Measurements from ENCODE around the gene EPM2AIP1.
"Not testable (repeated sequence)": the region's sequence is repeated elsewhere in the genome, so short reads cannot be mapped to it uniquely, and the experiment has no call there.

Gene EPM2AIP1
- 149 to 243 reads per million in 2 donors for total RNA-seq

DNA sequence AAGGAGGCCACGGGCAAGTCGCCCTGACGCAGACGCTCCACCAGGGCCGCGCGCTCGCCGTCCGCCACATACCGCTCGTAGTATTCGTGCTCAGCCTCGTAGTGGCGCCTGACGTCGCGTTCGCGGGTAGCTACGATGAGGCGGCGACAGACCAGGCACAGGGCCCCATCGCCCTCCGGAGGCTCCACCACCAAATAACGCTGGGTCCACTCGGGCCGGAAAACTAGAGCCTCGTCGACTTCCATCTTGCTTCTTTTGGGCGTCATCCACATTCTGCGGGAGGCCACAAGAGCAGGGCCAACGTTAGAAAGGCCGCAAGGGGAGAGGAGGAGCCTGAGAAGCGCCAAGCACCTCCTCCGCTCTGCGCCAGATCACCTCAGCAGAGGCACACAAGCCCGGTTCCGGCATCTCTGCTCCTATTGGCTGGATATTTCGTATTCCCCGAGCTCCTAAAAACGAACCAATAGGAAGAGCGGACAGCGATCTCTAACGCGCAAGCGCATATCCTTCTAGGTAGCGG lies at the start of gene EPM2AIP1:
TSS of gene EPM2AIP1 (minus strand) at position 326 of the 520 bp plus-strand sequence. CDS start at position 272, 54 bp downstream.
- DNase-seq = peak in 3 of 5 experiments; percentile 77 to 100 (median 97)

DNA sequence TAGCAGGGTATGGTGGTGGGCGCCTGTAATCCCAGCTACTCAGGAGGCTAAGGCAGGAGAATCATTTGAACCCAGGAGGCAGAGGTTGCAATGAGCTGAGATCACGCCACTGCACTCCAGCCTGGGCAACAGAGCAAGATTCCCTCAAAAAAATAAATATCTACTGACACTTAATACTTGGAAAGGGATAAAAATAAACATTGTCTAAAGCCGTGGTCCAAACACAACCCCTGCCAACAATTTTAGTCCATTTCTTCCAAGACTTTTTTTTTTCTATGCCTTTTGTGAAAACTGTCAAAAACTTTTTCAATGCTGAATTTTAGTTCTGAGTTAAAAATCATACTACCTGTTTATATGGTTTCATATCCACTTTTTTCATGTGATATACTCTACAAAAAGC lies 49.8 kb upstream of the EPM2AIP1 start:
- not testable (repeated sequence) for DNase-seq

DNA sequence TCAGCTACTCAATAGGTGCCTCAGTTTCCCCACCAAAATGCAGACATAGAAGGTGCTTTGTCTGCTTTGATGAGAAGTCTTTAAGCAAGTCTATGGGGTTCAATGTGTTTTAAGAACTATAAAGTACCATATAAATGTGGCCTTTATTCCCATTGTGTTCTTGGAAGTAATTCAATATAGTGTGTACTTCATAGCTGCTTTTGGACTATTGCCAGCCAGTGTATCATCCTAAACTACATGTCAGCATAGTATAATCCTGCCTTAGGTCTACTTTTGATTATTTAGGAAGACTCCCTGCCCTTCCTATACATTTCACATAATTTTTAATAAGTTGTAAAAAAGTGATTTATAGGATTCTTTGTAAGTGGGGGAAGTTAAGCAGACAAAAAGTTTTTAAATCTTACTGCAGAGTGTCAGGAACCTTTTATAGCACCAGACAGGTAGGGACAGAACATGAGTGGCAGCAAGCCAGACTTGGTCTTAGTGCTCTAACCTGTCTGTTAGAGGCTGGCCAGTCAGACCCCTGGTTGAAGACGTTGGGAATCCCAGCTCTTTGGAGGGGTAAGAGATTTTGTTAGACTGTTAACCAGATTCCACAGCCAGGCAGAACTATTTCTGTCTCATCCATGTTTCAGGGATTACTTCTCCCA lies 48.7 kb upstream of the EPM2AIP1 start:
- no peak for DNase-seq

DNA sequence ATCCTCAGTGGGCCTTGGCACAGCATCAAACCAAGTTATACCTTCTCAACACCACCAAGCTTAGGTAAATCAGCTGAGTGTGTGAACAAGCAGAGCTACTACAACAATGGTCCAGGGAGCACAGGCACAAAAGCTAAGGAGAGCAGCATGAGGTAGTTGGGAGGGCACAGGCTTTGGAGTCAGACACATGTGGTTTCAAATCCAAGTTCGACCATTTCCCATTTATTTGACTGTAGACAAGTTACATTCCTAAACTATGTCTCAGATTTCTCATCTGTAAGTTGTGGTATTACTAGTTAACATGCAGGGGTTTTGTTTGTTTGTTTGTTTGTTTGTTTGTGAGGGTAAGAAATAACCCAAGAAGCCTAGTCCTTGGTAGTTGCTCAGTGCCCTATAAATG lies 47.3 kb upstream of the EPM2AIP1 start:
- DNase-seq = no peak

DNA sequence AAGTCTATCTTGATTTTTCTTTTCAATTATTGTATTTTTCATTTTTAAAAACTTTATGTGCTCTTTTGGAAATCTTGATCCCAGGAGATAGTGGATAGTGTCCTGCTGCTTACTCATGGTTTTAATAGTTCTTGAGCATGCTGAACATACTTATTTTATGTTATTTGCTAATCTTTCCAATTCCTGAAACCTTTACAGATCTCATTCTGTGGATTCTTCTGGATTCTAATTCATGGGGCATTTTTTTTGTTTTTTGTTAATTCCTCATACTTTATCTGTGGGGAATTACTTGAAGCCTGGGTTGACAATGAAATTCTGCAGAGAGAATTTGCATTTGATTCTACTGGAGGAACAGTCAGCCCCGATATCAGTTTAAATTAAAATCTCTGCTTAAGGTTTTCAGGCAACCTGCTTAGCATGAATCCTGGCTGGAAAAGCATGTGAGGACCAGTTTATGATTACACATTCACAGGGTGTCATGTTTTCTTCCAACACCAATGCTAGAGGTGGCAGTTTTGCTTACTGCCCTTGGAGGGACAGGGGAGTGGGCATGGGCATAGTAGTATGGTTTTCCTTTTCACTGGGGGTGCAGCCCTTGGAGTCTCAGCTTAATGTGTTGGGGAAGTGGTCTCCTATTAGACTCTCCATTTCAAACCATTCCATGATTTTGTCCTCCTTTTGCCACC lies 46.4 kb upstream of the EPM2AIP1 start:
- no peak for DNase-seq

DNA sequence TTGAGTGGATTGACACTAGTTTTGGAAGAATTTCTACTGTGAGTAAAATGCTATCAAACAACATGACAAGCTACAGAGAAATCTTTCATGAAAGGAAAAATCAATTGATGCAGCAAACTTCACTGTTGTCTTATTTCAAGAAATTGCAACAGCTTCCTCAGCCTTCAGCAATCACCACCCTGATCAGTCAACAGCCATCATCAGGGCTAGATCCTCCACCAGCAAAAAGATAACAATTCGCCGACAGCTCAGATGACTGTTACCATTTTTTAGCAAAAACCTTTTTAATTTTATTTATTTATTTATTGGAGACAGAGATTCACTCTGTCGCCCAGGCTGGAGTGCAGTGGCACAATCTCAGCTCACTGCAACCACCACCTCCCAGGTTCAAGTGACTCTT lies 44.4 kb upstream of the EPM2AIP1 start:
- no peak for DNase-seq

DNA sequence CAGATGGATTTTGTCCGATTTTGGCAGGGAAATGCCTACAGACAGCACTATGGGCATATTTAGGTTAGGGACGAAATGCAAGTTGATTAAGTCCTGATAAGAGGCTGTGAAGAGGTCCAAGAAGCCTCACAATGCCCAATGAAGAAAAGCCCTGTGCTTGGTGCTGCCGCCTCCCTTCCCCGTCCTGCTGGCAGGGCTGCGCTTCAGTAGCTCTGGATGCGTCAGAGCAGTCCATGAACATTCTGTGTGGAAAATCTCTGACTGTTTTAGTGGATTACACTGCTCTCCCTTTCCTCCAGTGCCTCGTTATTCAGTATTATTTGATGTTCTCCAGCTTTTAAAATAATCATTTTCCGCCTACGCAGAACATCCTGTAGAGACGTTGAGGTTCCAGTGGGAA lies 40.0 kb upstream of the EPM2AIP1 start:
- DNase-seq = no peak

DNA sequence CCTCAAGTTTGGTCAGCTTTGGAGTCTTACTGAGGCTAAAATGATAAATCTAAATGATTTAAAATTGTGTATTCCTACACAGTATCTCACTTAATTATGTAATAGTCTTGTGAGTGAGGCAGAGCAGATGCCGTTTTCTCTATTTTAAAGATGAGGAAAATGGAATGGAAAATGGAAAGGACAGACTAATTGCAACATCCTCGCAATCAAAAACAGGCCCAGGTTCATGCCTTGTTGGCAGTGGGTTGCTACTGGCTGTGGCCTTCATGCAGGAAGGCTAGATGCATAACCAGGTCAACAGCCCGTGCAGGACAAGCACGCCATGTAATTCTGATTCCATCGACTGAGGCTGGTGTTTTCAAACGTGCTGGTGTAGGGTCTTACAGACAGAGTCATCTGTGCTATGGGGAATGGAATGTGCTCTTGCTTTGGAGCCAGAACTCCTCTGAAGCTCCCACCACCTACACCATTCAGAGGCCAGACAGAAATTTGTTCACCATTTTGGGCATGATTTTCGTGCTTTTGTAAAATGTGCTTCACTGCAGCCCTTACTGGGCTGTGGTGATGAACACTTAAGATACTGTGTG lies 38.3 kb upstream of the EPM2AIP1 start:
- no peak for DNase-seq

DNA sequence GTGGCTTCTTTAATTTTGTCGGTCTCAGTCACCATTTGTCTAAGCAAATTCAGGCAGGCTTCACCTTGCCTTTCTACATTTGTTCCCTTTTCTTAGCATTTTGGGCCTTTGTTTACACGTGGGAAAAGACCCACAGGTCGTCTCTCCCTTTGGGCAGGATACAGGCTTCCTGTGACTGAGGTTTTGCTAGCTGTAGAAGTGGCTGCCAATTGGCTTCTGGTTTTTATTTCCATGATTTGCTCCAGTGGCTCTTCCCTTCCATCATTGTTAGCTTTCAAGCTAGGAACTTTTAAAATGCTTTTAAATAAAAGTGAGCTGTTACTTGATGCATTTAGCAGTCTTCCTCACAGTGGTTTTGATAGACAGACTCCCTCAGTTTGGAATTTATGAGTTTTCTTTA lies 37.7 kb upstream of the EPM2AIP1 start:
- no peak for DNase-seq

DNA sequence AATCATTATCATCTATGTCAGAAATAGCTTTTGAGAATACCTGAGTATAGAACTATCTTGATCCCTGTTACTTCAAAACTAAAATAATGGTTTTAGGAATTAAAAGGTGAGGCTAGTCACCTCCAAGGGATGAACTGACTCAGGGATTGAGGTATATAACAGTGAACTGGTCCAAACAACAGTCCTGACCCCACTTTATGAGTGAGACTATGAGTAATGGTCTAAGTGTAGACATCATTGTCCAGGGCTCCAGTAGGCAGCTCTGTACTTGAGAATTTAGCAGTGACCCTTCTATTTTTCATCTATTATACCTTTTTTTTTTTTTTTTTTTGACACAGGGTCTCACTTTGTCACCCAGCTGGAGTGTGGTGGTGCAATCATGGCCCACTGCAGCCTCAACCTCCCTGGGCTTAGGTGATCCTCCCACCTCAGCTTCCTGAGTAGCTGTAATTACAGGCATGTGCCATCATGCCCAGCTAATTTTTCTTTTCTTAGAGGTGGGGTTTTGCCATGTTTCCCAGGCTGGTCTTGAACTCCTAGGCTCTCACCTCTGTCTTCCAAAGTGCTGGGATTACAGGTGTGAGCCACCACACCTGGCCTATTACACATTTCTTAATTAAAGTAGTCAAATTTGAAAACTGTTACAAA lies 36.7 kb upstream of the EPM2AIP1 start:
- no peak for DNase-seq

DNA sequence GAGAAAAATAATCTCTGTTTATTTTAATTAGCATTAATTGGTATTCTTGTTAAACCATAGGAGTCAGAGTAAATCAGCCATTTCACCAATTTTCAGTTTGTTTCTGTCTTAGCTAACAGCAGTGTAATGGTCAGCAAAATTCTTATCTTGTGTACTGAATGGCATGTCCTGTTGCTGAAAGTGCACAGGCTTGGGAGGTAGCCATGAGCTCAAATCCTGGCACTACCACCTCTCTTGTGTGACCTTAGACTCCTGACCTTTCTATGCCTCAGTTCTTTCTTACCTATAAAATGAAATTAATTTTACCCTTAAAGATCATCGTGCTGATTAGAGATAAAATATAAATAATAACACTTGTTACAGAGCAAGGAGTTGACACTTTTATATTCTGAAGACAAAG lies 36.2 kb upstream of the EPM2AIP1 start:
- no peak for DNase-seq

DNA sequence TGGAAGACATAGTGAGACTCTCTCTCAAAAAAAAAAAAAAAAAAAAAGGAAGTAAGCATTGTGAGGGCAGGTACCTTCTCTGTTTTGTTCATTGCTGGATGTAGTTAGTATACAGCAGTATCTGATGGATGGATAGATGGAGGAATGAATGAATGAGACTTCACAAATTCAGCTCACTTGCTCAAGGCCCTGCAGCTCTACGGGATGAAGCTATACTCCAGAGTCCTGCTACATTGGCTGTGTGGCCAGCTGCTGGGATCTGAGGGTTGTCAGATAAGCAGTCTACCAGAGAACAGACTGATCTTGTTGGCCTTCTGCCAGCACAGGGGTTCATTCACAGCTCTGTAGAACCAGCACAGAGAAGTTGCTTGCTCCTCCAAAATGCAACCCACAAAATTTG lies 35.4 kb upstream of the EPM2AIP1 start:
- no peak for DNase-seq

DNA sequence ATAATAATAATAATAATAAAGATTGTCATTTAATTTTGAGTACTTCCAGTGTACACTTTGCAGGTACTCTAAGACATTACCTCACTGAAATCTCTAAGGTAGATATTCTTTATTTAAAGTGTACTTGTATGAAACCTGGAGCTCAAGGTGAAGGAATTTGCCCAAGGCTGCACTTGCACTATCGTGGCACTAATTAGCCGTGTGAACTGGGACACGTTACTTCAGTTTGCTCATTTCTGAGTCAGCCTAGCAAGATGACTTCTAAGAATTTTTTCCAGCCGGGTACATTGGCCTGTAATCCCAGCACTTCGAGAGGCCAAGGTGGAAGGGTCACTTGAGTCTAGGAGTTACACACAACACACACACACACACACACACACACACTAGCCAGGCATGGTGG lies 33.9 kb upstream of the EPM2AIP1 start:
- no peak for DNase-seq

DNA sequence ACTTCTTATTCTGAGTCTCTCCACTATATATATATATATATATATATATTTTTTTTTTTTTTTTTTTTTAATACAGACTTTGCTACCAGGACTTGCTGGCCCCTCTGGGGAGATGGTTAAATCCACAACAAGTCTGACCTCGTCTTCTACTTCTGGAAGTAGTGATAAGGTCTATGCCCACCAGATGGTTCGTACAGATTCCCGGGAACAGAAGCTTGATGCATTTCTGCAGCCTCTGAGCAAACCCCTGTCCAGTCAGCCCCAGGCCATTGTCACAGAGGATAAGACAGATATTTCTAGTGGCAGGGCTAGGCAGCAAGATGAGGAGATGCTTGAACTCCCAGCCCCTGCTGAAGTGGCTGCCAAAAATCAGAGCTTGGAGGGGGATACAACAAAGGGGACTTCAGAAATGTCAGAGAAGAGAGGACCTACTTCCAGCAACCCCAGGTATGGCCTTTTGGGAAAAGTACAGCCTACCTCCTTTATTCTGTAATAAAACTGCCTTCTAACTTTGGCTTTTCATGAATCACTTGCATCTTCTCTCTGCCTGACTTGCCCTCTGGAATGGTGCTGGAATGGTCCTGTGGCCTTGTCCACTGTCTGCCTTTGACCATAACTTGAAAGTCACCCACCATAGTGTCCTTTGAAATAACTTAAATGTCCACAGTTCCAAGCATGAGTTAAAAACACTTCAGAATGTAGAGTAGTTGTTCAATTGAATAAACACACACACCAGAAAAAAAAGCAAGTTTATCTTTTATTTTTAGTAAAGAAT lies 32.8 kb upstream of the EPM2AIP1 start:
- DNase-seq = no peak

DNA sequence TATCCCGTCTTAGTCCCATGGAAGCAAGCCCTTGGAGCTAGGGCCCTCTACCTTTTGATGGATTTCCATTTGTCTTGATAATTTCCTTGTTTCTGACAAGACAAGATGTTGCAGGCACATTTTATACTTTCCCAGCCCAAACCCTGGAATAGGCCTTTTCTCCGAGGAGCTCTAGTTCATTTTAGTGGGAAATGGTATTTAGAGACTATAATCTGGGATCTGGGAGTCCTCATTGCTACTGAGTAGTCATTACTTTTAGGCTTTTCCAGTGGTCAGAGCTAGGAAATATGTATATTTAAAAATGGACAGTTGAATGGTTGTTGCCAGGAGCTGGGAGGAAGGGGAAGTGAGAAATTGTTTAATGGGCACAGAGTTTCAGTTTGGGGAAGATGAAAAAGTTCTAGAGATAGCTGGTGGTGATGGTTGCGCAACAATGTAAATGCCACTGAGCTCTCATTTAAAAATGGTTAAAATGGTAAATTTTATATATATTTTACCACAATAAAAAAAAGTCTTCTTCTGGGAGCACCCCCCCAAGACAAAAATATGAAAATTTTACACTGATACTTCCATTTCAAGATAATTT lies 32.0 kb upstream of the EPM2AIP1 start:
- DNase-seq = peak in 1 of 5 experiments; percentile 4

DNA sequence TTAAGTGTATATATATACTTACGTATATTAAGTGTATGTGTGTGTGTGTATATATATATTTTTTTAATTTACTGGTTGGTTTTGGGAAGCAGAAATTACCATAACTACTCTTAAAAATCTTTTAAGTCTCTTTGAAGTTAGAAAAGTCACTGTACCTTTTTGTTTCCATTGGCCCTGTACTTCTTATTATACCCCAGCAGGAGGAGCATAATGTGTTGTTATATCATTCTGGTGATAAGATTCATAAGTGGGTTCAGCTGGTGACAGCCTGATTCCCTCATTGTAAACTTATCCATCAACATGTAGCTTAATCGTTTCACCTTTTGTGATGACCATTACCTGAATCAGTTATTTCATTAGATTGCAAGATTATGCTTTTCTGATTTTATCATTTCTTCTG lies 31.2 kb upstream of the EPM2AIP1 start:
- DNase-seq = peak in 1 of 5 experiments; percentile 39

DNA sequence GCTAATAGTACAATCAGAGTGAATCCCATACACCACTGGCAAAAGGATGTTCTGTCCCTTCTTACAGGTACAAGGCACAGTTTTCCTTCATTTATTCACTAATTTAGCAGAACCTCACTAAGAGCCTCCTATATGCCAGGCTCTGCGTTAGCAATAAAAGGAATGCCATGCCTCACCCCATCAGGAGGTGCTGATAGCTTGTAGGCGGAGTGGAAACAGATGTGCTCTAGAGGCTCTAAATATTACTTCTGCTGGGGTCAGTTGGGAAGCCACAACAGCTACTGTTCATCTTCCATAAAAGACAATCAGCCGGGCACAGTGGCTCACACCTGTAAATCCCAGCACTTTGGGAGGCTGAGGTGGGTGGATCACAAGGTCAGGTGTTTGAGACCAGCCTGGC lies 24.8 kb upstream of the EPM2AIP1 start:
- no peak for DNase-seq

DNA sequence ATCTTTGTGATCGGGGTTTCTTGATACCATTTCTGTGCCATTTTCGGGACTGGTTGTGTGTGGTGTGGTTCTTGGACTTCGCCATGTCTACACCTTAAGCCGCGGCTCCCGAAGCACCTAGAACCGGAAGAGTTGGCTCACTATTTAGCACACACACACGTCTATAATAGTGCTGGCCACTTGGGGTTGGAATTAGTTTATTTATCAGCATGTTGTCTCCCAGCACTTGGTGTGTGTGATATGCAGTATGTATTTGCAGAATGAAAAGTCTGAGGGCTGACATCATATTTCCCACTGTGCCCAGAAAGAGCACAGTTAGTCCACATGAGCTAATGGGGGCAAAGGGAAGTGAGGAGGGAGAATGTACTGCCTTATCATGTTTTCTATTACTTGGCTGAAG lies 24.0 kb upstream of the EPM2AIP1 start:
- DNase-seq = no peak

DNA sequence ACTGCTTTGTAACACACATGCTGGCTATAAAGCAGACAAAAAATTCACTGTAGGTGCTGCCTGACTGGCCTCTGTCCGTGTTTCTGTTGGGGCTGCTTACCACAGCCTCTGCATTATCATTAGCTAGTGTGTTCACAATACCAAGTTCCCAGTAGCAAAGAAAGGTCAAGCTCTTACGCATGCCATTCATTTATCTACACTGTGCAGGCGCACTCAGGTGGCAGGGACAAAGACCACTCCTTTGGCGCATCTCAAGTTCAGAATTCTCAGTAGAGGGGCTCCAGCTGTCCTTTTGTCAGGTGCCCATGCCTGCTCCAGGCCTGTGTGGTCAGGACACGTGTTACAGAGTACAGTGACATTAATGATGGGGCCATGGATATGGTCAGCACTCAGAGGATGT lies 22.7 kb upstream of the EPM2AIP1 start:
- DNase-seq = no peak

DNA sequence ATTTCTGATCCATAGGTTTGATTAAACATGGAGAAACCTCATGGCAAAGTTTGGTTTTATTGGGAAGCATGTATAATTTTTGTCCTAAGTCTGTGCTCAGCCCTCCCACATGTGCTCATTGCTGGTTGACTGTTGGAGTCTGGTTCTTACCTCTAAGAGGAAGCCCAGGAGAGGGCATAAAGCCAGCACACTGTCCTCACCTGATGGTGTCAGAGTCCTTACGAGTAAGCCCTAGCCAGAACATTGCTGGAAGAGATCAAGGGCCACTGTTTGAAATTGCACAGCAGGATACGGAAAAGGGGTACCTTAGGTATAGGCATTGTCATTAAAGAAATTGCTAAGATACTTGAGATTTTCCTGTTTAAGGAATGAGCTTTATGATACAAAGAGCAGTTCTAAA lies 21.7 kb upstream of the EPM2AIP1 start:
- DNase-seq = no peak

DNA sequence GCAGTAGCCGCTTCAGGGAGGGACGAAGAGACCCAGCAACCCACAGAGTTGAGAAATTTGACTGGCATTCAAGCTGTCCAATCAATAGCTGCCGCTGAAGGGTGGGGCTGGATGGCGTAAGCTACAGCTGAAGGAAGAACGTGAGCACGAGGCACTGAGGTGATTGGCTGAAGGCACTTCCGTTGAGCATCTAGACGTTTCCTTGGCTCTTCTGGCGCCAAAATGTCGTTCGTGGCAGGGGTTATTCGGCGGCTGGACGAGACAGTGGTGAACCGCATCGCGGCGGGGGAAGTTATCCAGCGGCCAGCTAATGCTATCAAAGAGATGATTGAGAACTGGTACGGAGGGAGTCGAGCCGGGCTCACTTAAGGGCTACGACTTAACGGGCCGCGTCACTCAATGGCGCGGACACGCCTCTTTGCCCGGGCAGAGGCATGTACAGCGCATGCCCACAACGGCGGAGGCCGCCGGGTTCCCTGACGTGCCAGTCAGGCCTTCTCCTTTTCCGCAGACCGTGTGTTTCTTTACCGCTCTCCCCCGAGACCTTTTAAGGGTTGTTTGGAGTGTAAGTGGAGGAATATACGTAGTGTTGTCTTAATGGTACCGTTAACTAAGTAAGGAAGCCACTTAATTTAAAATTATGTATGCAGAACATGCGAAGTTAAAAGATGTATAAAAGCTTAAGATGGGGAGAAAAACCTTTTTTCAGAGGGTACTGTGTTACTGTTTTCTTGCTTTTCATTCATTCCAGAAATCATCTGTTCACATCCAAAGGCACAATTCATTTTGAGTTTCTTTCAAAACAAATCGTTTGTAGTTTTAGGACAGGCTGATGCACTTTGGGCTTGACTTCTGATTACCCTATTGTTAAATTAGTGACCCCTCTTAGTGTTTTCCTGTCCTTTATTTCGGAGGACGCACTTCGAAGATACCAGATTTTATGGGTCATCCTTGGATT lies 674 bp upstream of the EPM2AIP1 start, which contains the start of gene MLH1:
TSS of gene MLH1 (plus strand) at position 193 of the 958 bp plus-strand sequence. CDS start at position 223, 30 bp downstream.
- DNase-seq = peak; percentile 84 to 100 (median 95)
